CD4-positive, alpha-beta T cell treated with Interleukin-17A for 1 hour (primary cell): ENCODE results near the gene PEX5L.
A peak's percentile ranks its signal among the peaks of the same experiment; 100 is the strongest.

Source experiments
- DNase-seq: peaks from one replicate; pipeline ENCODE4 v3.0.0-alpha.2; 2020

PEX5L gene

GRCh38 chr3:179766416-179767133, 270.2 kb downstream of the PEX5L start:
- no peak for DNase-seq

- DNase-seq: no peak
Measured at GRCh38 chr3:179765396-179765795, 271.3 kb downstream of the PEX5L start.

- DNase-seq: no peak
Measured at GRCh38 chr3:179760944-179761343, 275.8 kb downstream of the PEX5L start.

GRCh38 chr3:179750720-179751328, 285.9 kb downstream of the PEX5L start:
- DNase-seq: peak; percentile 5

GRCh38 chr3:179745716-179746115, 291.0 kb downstream of the PEX5L start:
- no peak for DNase-seq

GRCh38 chr3:179745079-179745478, 291.7 kb downstream of the PEX5L start:
- DNase-seq: no peak
